Activated T-cell treated with anti-CD3 and anti-CD28 coated beads, Interleukin-2, amount 50 U/mL, for 72 hours (primary cell): ENCODE results near the gene MRC2. TPM values are rescaled to one million over a fixed set of nuclear protein-coding genes. Genes with fewer than 3 reads are reported as not detected.
A peak's percentile ranks its signal among the peaks of the same experiment; 100 is the strongest.

ENCODE experiments used
- ATAC-seq, 2 donors: fragments of 150-1000 bp; cut with Tn5 transposase; replicated peaks in 1 of 2; 2 replicates each; pipeline ENCODE4 v1.10.0; 2021; ENCODE audit warnings: moderate library complexity in 2 of 2, mild to moderate bottlenecking in 1 of 2
- DNase-seq, 2 donors: peaks; one replicate each; pipeline ENCODE4 v3.0.0; 2021 to 2022; ENCODE audit warnings: mixed read lengths in 1 of 2
- H3K27ac Mint-ChIP-seq: one replicate; pipeline ENCODE4 v1.8.0; 2022; ENCODE audit warnings: mild to moderate bottlenecking, moderate library complexity, mixed read lengths
- H3K27me3 Mint-ChIP-seq: one replicate; pipeline ENCODE4 v1.8.0; 2022; ENCODE audit warnings: low read depth, mixed read lengths
- H3K36me3 Mint-ChIP-seq, 2 donors: one replicate each; pipeline ENCODE4 v1.8.0; 2022; ENCODE audit warnings: mixed read lengths in 2 of 2, mild to moderate bottlenecking in 1 of 2; ENCODE audit not compliant: insufficient read depth in 2 of 2
- H3K4me1 Mint-ChIP-seq: one replicate; pipeline ENCODE4 v1.8.0; 2022; ENCODE audit warnings: low read depth, mixed read lengths
- H3K4me3 Mint-ChIP-seq, 2 donors: one replicate each; pipeline ENCODE4 v1.8.0; 2022; ENCODE audit warnings: mild to moderate bottlenecking in 2 of 2, mixed read lengths in 2 of 2, moderate library complexity in 2 of 2
- H3K9me3 Mint-ChIP-seq, 2 donors: one replicate each; pipeline ENCODE4 v1.8.0; 2022; ENCODE audit warnings: mixed read lengths in 2 of 2
- total RNA-seq, 2 donors: library from RNA; stranded (reverse); gene quantifications; one replicate each; pipeline ENCODE4 v1.2.3, GENCODE V29; 2022

Gene MRC2
- total RNA-seq, 2 donors from 2014 or later, result 6.1 to 14.2 TPM

GRCh38 chr17:62653002-62653825 lies 25.7 kb downstream of the MRC2 start:
- Mint-ChIP-seq H3K9me3 (no peaks in the 10 kb centered on the region), H3K4me1 (peaks cover 30% of the 10 kb centered on the region), H3K27me3 (peaks cover 43% of the 10 kb centered on the region), H3K36me3 (no peaks in the 10 kb centered on the region), H3K27ac (no peak overlapping the region), H3K4me3 (peak overlapping the region; percentile 85 to 88)
- peak; percentile 95 to 96 for ATAC-seq
- peak; percentile 90 for DNase-seq

- H3K27me3 Mint-ChIP-seq, result peaks cover 45% of the 10 kb centered on the region
- peak; percentile 1 to 9 for ATAC-seq
- no peaks in the 10 kb centered on the region for H3K9me3 Mint-ChIP-seq
- peak; percentile 11 to 14 for DNase-seq
- no peak overlapping the region for H3K27ac Mint-ChIP-seq
- peak overlapping the region; percentile 85 to 88 for H3K4me3 Mint-ChIP-seq
- peaks cover 30% of the 10 kb centered on the region for H3K4me1 Mint-ChIP-seq
- H3K36me3 Mint-ChIP-seq, result no peaks in the 10 kb centered on the region
Measured at GRCh38 chr17:62653826-62654761, 26.6 kb downstream of the MRC2 start.

- peaks cover 2 to 5% of the 10 kb centered on the region in 2 donors for H3K36me3 Mint-ChIP-seq
- peaks cover 50% of the 10 kb centered on the region for H3K27me3 Mint-ChIP-seq
- H3K9me3 Mint-ChIP-seq, result peaks cover 0 to 3% of the 10 kb centered on the region in 2 donors
- no peak for DNase-seq
- H3K27ac Mint-ChIP-seq, result no peak overlapping the region
- peaks cover 30% of the 10 kb centered on the region for H3K4me1 Mint-ChIP-seq
- H3K4me3 Mint-ChIP-seq, result no peak overlapping the region
- ATAC-seq, result no peak
Measured at GRCh38 chr17:62655656-62656055, 28.2 kb downstream of the MRC2 start.

- Mint-ChIP-seq H3K36me3 (peaks cover 9 to 10% of the 10 kb centered on the region in 2 donors), H3K27me3 (peaks cover 50% of the 10 kb centered on the region), H3K27ac (no peak overlapping the region), H3K9me3 (peaks cover 5 to 7% of the 10 kb centered on the region in 2 donors), H3K4me3 (no peak overlapping the region), H3K4me1 (peaks cover 30% of the 10 kb centered on the region)
- no peak for DNase-seq
- no peak for ATAC-seq
Measured at GRCh38 chr17:62656446-62656845, 29.0 kb downstream of the MRC2 start.

DNA sequence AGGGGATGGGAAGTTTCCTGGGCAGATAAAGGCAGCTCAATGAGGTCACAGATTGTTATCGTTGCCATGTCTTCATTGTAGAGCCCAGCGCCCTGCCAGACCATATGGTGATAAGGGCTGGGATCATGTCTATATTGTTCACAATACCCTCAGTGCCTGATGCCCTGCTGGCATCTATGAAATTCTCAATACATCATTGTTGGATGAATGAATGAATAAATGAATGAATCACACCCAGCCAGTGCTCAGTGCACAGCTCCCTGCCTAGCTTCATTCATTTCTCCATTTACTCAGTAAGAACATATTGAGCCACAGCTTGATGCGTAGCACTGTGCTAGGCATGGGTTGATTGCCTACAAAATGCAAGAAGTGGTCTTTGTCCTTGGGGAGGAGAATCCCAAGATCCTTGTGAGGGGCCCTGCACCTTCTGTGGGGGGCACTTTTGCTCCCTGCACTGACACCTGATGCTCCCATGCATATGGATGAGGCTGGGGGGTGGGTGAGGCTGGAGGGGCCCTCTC lies 29.7 kb downstream of the MRC2 start:
- no peak for ATAC-seq
- Mint-ChIP-seq H3K27ac (no peak overlapping the region), H3K27me3 (peaks cover 45% of the 10 kb centered on the region), H3K9me3 (peaks cover 5 to 8% of the 10 kb centered on the region in 2 donors), H3K4me1 (peaks cover 22% of the 10 kb centered on the region), H3K36me3 (peaks cover 9 to 11% of the 10 kb centered on the region in 2 donors), H3K4me3 (no peak overlapping the region)
- no peak for DNase-seq

- H3K4me1 Mint-ChIP-seq, result peaks cover 18% of the 10 kb centered on the region
- peaks cover 43% of the 10 kb centered on the region for H3K27me3 Mint-ChIP-seq
- no peak overlapping the region for H3K27ac Mint-ChIP-seq
- no peak for ATAC-seq
- DNase-seq, result no peak
- peaks cover 9 to 11% of the 10 kb centered on the region in 2 donors for H3K36me3 Mint-ChIP-seq
- H3K4me3 Mint-ChIP-seq, result no peak overlapping the region
- H3K9me3 Mint-ChIP-seq, result peaks cover 5 to 8% of the 10 kb centered on the region in 2 donors
Measured at GRCh38 chr17:62657690-62658089, 30.2 kb downstream of the MRC2 start.

- ATAC-seq, result no peak
Measured at GRCh38 chr17:62658136-62658920, 30.9 kb downstream of the MRC2 start.

DNA sequence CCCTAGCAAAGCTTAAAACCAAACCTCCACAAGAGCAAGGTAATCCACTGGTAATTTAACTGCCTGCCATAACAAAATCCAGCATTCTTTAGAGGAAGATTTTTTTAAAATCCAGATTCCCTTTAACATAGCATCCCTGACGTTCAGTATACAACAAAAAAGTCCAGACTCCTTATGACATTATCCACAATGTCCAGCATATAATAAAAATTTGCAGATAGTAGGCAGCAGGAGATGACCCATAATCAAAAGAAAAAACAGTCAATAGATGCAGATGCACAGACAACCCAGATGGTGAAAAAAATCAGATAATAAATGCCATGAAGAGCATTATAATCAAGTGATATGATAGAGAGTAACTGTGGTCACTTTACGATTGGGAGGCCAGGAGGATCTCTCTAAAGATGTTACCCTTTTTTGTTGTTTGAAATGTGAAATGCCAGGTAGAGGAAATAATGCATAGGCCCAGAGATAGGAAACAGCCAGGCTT lies 33.2 kb downstream of the MRC2 start:
- H3K27ac Mint-ChIP-seq, result no peak overlapping the region
- H3K4me3 Mint-ChIP-seq, result no peak overlapping the region
- DNase-seq (no peak), ATAC-seq (no peak)
- no peaks in the 10 kb centered on the region for H3K4me1 Mint-ChIP-seq
- peaks cover 36% of the 10 kb centered on the region for H3K27me3 Mint-ChIP-seq
- peaks cover 9 to 11% of the 10 kb centered on the region in 2 donors for H3K36me3 Mint-ChIP-seq
- peaks cover 5 to 8% of the 10 kb centered on the region in 2 donors for H3K9me3 Mint-ChIP-seq

More at GRCh38 chr17:62658136-62658920, 30.9 kb downstream of the MRC2 start:
- Mint-ChIP-seq H3K27me3 (peaks cover 43% of the 10 kb centered on the region), H3K36me3 (peaks cover 9 to 11% of the 10 kb centered on the region in 2 donors), H3K27ac (no peak overlapping the region), H3K4me1 (peaks cover 11% of the 10 kb centered on the region), H3K4me3 (no peak overlapping the region), H3K9me3 (peaks cover 5 to 8% of the 10 kb centered on the region in 2 donors)
- no peak for DNase-seq

DNA sequence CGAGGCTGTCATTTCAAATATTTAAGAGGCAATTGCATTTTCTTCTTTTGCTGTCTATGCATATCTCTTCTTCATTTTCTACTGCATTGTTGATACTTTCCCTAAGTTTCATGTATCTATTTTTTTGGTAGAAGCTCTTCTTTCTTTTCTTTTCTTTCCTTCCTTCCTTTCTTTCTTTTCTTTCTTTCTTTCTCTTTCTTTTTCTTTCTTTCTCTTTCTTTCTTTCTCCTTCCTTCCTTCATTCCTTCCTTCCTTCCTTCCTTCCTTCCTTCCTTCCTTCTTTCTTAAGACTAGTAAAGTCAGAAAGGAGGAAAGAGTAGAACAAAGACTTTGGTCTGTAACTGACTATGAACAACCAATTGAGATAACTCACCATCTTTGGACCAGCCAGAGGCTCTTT lies 33.9 kb downstream of the MRC2 start:
- Mint-ChIP-seq H3K4me3 (no peak overlapping the region), H3K36me3 (peaks cover 9 to 11% of the 10 kb centered on the region in 2 donors), H3K27me3 (peaks cover 34% of the 10 kb centered on the region), H3K27ac (no peak overlapping the region), H3K9me3 (peaks cover 5 to 8% of the 10 kb centered on the region in 2 donors), H3K4me1 (no peaks in the 10 kb centered on the region)
- DNase-seq (no peak), ATAC-seq (no peak)

DNA sequence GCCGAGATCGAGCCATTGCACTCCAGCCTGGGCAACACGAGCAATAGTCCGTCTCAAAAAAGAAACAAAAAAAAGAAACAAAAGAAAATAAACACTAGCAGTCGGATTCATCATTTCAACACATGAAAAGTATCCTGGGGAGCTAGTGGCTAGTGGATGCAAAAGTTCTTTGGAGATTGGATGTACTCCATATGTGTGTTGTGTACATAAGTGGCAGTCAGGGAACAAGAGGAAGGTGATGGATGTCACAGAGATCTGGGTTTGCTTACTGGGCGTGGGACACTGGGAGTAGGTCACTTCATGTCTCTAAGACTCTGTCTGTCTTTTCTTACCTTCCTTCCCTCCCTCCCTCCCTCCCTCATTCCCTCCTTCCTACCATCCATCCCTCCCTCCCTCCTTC lies 35.4 kb downstream of the MRC2 start:
- no peaks in the 10 kb centered on the region for H3K4me1 Mint-ChIP-seq
- ATAC-seq (no peak), DNase-seq (no peak)
- H3K36me3 Mint-ChIP-seq, result peaks cover 9 to 11% of the 10 kb centered on the region in 2 donors
- H3K9me3 Mint-ChIP-seq, result peaks cover 5 to 8% of the 10 kb centered on the region in 2 donors
- no peak overlapping the region for H3K4me3 Mint-ChIP-seq
- no peak overlapping the region for H3K27ac Mint-ChIP-seq
- H3K27me3 Mint-ChIP-seq, result peaks cover 23% of the 10 kb centered on the region

GRCh38 chr17:62663304-62663703 lies 35.8 kb downstream of the MRC2 start:
- peaks cover 5 to 8% of the 10 kb centered on the region in 2 donors for H3K9me3 Mint-ChIP-seq
- H3K36me3 Mint-ChIP-seq, result peaks cover 9 to 11% of the 10 kb centered on the region in 2 donors
- H3K27ac Mint-ChIP-seq, result no peak overlapping the region
- peaks cover 23% of the 10 kb centered on the region for H3K27me3 Mint-ChIP-seq
- no peaks in the 10 kb centered on the region for H3K4me1 Mint-ChIP-seq
- no peak for ATAC-seq
- H3K4me3 Mint-ChIP-seq, result no peak overlapping the region
- DNase-seq, result no peak
